Measurements from ENCODE around the gene ARRB1.

GRCh38 chr11:75298976-75299260 is 52.5 kb downstream of the ARRB1 start:
- TF ChIP-seq, protein P1, sequence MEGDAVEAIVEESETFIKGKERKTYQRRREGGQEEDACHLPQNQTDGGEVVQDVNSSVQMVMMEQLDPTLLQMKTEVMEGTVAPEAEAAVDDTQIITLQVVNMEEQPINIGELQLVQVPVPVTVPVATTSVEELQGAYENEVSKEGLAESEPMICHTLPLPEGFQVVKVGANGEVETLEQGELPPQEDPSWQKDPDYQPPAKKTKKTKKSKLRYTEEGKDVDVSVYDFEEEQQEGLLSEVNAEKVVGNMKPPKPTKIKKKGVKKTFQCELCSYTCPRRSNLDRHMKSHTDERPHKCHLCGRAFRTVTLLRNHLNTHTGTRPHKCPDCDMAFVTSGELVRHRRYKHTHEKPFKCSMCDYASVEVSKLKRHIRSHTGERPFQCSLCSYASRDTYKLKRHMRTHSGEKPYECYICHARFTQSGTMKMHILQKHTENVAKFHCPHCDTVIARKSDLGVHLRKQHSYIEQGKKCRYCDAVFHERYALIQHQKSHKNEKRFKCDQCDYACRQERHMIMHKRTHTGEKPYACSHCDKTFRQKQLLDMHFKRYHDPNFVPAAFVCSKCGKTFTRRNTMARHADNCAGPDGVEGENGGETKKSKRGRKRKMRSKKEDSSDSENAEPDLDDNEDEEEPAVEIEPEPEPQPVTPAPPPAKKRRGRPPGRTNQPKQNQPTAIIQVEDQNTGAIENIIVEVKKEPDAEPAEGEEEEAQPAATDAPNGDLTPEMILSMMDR (IDR thresholded peaks at IDR 0.05; ENCODE audit: low read length): no peak
- no peak for TF ChIP-seq EZH2 (optimal IDR thresholded peaks at IDR 0.05; ENCODE audit: low read depth, low read length)
